ENCODE results near the gene PLEKHH2.
"Not testable (repeated sequence)": the region's sequence is repeated elsewhere in the genome, so short reads cannot be mapped to it uniquely, and the experiment has no call there.

Gene PLEKHH2

DNA sequence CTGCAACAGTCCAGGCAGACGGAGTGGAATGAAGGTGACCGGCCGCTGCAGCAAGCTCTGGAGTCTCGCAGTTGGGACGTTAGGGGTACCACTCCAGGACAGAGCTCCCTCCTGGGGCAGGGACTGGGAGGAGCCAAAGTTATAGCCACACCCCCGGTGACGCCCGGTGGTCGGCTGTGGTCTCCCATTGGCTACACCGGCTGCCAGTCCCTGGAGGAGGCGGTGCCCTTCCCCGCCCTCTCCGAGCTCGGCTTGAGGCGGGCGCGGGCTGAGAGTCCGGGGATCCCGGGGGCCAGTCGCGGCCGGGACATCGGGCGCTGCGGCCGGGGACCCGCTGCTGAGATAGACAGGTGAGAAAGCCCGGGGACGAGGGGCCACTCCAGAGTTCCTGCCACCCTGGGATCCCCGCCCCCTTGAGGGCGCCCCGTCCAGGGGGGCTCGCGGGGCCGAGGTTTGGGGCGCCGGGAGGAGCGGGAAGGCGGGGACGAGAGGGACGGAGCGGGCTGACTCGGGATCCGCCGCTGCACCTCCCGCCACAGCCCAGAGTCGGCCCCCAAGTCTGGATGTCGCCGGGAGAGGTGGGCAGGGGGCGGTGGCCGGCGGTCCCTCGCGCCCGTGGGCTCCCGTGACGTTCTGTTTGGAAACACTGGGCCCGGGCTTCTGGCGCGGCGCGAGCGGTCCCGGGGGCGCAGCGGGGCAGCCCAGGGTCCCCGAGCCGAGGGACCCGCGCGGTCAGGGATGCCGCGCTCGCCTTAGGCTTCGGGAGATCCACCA lies at the start of gene PLEKHH2:
PLEKHH2 (plus strand) TSS at position 231 of the 774 bp plus-strand sequence. CDS start 7,414 bp downstream, outside the sequence.
- DNase-seq (ENCODE audit: low read depth), result peak; percentile 61

DNA sequence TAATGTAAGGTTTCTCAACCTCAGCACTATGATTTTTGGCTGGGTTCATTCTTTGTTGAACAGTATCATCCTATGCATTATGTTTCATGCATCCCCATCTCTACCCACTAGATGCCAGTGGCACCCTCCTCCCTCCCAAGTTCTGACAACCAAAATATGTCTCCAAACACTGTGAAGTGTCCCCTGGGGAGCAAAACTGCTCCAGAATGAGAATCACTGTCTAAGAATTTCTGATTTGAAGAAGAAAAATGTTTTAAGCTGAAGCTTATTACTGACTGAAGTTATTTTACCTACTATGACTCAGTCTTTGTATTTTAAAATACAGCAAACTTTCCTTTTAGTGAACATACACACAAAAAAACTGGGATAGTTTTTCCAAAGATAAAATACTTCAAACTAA lies 44.6 kb upstream of the PLEKHH2 start:
- DNase-seq (ENCODE audit: low read depth), result no peak

DNA sequence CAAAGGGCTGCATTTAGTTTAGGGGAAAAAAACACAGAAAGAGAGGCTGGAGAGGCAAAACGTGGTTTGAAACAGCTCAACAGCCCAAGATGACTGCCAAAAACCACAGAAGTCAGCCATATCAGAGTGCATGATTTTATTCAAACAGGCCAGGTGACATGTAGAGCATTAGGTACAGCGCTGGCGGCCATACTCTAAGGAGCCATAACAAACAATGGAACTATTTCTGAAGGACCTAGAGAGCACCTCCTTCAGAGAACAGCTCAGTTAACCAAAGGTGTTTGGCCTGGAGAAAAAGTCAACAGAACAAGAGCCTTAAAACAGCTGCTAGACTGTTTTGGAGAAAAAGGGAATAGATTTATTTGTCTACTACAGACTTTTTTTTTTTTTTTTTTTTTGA lies 43.8 kb upstream of the PLEKHH2 start:
- no peak for DNase-seq (ENCODE audit: low read depth)

DNA sequence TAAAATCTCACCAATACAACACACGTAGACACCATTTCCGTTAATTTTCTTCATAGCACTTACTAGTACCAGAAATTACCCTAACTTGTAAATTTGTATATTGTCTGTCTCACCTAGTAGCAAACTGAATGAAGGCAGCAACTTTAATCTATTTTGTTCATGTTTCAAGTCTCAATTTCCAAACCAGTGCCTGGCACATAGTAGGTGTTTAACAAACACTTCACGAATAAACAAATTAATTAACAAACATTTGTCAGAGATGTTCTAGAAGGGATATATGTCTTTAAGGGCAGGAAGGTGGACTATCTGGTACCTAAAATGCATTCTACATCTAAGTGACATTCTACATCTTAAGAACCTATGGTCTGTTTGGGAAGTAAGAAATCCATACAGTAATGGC lies 42.2 kb upstream of the PLEKHH2 start:
- DNase-seq (ENCODE audit: low read depth), result no peak

DNA sequence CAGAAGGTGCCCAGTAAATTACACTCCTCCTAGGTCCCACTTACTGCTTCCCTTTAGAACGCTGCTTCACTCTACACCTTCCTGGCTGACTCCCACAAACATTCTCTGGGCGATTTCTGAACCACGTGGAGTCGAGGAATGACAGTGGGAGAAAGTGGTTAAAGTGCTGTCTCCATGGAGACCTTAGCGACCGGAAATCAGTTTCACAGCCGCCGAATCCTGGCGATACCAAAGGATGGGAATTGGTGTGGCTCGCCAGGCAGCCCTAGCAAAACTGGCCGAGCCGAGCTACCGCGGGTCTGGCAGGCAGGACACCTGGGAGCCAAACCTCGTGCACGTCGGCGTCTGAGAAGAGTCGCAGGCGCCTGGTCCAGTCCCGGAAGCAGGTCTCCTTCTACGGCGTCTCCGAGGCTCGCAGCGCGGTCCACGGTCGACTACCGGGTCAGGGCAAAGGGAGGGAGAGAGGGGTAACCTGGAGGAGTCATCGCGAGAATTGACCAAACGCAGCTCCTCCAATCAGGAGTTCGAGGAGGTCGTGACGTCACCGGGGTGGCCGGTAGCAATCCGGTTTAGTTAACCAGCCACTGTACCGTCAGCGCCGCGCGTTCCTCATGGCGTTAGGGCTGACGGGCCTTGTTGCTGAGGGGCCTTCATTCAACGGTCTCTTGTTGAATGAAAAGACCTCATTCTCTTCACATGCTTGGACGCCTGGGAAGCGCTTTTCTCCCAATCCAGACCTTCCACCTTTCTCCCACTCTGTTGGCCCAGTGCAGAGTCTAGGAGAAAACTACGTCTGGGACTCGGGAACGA lies 41.3 kb upstream of the PLEKHH2 start, which contains the start of gene THADA:
THADA (minus strand) TSS at position 436 of the 810 bp plus-strand sequence. CDS start 3,646 bp downstream, outside the sequence.
- DNase-seq (ENCODE audit: low read depth), result peak; percentile 91

DNA sequence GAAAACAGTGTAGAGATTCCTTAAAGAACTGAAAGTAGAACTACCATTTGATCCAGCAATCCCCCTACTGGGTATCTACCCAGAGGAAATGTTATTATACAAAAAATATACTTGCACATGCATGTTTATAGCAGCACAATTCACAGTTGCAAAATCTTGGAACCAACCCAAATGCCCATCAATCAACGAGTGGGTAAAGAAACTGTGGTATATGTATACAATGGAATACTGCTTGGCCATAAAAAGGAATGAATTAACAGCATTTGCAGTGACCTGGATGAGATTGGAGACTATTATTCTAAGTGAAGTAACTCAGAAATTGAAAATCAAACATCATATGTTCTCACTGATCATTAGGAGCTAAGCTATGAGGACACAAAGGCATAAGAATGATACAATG lies 36.5 kb upstream of the PLEKHH2 start:
- not testable (repeated sequence) for DNase-seq (ENCODE audit: low read depth)

DNA sequence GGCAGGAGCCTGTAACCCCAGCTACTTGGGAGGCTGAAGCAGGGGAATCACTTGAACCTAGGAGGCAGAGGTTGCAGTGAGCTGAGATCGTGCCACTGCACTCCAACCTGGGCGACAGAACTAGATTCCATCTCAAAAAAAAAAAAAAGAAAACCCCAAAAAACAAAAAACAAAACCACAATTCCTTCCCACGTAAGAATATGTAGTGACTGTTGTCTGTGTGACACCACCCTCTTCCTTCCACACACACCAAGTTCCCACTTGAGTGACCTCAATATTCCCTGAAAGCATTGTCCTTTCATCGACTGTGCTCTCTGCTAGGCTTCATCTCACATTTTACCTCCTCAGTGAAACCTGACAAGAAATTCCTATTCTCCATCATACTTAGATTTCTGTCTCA lies 32.4 kb upstream of the PLEKHH2 start:
- no peak for DNase-seq (ENCODE audit: low read depth)

DNA sequence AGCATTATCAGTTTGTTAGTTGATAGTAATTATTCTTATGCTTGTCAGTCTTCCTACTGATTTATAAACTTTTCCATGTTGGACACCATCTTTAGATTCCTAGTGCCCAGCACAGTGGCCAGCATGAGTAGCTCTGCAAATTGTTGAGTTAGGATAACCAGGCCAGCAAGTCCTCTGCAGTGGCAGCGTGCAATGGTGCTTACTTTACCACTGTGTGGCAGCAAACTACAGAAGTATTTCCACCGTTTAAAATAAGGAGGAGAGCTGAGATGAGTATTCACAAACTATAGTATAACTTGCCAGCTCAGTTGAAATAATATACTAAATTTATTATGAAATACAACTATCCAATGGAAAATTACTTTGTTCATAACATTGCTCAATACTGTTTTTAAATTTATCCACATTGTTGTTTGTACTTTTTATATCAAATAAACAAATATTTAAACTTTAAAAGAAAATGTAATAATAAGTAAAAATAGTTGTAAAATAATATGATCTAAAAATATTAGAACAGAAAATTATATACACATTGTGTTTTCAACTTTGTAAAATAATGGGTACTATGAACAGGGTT lies 31.9 kb upstream of the PLEKHH2 start:
- no peak for DNase-seq (ENCODE audit: low read depth)

DNA sequence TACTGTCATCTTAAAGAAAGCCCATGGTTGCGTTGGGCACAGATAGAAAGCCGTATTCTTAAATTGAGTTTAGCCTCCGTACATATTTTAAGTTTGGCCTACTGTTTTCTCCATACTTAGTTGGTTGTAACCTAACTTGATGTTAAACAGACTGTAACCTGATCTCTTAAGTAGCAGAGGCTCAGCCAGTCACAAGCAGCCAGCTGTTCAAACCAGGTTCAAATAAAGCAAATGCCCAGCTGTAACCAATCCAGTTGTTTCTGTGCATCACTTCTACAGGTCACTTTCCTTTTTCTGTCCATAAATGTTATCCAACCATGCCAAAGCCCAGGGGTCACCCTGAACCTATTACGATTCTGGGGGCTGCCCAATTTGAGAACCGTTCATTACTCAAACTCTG lies 31.2 kb upstream of the PLEKHH2 start:
- DNase-seq (ENCODE audit: low read depth), result no peak

DNA sequence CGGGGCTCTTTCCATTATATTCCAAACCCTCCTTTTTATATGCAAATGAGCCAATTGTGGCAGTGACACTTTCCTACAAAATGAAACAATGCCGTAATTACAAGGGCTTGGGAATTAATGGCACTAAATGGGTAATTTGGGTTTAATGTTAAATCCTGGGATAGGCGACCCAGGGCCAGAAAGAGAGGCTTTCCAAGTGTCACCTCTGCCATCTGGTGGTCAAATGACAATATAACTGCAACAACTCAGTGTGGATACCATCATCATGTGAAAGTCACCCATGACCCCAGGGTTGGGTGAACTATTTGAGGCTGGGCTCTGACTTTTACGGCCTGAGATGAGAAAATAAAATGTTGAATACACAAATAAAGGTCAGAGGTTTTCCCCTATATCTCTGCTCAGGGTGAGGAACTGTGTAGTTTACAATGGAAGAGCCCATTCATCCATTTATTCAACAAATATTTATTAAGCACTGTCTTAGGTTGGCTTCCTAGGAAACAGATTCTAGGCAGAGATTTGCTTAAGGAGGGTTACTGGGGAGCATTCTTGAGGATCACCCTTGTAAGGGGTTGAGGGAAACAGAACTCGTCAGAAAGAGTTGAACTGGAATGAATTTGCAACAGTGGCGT lies 27.7 kb upstream of the PLEKHH2 start:
- no peak for DNase-seq (ENCODE audit: low read depth)

DNA sequence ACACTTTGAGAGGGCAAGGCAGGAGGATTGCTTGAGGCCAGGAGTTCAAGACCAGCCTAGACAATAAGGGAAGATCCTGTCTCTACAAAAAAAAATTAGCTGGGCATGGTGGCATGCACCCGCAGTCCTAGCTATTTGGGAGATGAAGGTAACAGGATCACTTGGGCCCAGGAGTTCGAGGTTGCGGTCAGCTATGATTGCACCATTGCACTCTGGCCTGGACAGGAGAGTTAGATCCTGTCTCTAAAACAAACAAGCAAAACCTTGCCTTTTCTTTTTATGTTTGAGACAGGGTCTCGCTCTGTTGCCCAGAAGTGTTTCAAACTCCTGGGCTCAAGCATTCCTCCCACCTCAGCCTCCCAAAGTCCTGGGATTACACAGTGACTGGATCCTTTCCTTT lies 26.7 kb upstream of the PLEKHH2 start:
- no peak for DNase-seq (ENCODE audit: low read depth)

DNA sequence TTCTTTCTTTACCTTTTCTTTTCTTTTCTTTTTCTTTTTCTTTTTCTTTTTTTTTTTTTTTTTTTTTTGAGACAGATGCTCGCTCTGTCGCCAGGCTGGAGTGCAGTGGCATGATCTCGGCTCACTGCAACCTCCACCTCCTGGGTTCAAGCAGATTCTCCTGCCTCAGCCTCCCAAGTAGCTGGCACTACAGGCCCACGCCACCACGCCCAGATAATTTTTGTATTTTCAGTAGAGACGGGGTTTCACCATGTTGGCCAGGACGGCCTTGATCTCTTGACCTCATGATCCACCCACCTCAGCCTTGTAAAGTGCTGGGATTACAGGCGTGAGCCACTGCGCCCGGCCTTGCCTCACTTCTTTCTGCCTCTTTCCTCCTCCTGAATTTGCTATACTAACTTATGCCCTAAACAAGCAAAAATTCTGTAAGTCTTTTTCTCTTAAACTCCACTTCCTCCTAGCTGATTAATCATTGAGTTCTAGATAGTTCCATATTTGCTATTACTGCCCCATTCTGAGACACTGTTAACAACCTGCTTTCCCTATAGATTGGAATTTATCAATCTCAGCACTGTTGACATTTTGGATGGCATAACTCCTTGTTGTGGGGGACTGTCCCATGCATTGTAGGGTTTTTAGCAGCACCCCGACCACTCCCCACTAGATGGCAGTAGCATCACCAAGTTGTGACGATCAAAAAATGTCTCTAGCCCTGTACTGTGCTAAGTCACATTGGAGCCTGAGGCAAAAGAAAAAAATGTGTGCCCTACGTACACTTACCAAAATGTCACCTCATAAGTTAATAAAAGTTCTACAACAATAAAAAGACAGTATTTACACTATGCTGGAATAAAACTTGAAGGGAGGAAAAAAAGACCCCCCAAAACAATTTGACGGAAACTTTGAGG lies 24.8 kb upstream of the PLEKHH2 start:
- peak; percentile 30 for DNase-seq (ENCODE audit: low read depth)

DNA sequence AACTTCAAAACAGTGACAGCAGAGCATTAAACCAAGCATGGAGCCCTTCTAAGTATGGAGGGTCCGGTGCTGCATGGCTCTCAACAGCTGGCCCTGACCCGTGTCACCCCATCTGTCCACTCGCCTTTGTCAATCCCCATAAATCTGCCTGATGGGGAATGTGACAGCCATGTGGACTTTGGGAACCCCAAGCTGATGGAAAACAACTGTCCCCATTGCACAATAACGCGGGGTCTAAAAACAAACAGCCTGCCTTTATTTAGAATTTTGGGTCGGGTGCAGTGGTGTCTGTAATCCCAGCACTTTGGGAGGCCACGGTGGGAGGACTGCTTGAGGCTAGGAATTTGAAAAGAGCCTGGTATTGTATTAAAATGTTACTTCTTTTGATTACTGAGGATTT lies 24.1 kb upstream of the PLEKHH2 start:
- no peak for DNase-seq (ENCODE audit: low read depth)

DNA sequence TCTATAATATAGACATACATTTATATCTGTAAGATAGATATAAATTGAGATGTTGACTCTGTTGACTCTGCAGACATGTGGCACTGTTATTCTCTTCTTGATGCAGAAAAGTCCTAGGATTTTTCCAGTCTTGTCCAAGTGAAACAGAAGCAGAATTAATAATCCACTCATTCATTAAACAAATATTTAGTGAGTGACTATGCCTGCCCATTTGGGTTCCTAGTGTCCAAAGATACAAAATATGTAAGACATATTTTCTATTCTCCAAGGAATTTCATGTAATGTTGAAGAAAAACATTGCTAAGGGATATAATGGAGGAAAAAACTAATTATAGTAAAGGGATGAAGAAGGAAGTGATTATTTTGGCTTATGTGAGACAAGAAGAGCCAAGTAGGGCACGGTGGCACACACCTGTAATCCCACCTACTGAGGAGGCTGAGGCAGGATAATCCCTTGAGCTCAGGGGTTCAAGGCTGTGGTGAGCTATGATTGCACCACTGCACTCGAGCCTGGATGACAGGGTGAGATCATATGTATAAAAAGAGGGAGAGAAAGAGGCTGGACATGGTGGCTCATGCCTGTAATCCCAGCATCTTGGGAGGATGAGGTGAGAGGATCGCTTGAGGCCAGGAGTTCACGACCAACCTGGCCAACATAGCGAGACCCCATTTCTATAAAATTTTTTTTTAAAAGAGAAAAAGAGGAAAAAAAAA lies 19.9 kb upstream of the PLEKHH2 start:
- DNase-seq (ENCODE audit: low read depth), result no peak

DNA sequence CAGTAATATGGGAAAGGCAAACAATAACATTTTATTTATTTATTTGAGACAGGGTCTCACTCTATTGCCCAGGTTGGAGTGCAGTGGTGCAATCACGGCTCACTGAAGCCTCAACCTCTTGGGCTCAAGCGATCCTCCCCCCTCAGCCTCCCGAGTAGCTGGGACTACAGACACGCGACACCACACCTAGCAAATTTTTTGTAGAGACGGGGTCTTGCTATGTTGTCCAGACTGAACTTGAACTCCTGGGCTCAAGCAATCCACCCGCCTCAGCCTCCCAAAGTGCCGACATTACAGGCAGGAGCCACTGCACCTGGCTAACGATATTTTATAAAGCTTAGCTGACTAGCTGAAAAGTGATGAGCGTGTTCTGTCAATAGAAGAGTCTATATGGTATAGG lies 17.5 kb upstream of the PLEKHH2 start:
- DNase-seq (ENCODE audit: low read depth), result no peak

DNA sequence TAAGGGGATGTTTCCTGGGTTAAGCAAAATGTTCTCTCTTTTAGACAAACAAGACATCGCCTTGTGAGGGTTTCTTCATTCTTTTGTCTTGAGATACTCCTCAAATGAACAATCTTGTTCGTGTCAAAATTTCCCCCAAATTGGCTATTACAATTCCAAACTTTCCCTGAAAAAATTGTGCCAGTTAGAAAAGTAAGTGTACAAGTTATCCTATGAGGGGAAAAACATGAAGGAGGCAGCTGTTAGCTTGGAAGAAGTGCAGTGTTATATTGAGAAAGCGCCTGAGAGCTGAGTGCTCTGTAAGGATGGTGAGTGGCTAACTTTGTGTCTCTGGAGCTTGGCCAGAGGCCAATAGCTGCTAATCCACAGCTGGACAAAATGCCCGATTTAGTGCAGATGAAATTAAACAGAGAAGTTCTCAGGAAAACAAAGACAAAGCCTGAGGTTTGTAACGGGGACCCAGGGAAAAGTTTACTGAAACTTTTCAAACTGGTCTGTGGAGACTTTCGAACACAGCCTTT lies 14.1 kb upstream of the PLEKHH2 start:
- DNase-seq (ENCODE audit: low read depth), result no peak

DNA sequence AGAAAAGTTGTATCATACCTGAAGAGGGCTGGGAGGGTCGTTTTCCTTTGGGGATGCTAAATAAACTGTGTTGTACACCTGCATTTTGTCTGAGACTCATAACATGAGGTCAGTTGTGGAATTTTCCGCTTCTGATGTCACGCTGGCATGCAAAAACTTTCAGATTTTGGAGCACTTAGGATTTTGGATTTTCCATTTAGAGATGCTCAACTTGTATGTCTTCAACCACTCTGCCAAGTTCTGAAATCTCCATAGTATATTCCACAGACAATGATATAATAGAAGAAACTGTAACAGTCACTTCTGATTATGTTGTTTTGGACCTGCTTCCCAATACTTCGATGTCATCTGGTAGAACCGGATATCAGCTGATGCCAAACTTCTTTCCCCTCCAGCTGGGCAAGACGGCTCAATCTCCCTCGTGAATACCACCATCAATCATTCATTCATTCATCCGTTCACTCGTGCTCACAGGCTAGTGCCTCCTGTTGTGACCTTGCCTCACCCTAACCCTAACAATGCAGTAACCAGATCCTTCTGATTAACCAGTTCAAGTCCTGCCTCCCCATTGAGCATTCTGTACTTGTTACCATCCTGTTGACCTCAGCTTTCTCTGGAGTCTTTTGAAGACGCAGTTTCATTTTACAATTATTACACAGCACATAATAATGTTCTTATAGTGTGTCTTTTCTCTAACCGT lies 5.3 kb upstream of the PLEKHH2 start:
- DNase-seq (ENCODE audit: low read depth), result no peak

DNA sequence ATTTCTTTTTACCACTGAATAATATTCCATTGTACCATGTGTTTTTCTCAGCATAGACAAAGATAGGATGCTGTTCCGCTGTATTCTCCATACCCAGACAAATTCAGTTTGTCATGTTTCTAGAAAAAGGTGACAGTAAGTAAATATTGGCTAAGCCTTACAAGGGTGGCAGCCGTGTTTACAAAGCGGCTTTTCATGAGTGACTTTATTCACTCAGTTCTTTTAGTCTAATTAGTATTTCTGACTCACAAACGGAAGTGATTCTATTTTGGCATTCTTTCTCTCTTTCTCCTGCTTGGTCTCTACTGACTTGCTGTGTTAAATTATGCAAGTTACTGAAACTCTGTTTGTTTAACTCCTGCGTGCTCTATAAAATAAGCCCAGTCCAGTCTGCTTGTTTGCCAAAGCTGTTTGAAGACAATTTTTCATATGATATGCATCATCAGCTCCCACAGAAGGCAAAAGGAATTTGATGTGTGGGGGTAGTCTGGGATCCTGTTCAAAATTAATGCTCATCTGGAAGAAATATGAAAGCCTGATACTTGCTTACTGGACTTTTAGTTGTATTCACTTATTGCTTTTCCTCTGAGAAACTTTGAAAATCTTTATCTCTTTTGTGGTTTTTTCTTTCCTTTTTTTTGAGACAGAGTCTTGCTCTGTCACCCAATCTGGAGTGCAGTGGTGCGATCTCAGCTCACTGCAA lies 2.3 kb upstream of the PLEKHH2 start:
- no peak for DNase-seq (ENCODE audit: low read depth)

DNA sequence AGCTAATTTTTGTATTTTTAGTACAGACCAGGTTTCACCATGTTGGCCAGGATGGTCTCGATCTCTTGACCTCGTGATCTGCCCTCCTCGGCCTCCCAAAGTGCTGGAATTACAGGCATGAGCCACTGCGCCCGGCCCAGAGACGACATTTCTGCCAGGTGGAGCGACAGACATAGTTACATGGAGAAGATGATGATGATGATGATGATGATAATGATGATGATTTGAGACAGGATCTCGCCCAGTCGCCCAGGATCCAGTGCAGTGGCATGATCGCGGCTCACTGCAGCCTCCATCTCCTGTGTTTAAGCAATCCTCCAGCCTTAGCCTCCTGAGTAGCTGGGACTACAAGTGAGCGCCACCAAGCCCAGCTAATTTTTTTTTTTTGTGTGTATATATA lies 907 bp upstream of the PLEKHH2 start:
- not testable (repeated sequence) for DNase-seq (ENCODE audit: low read depth)
